Caco-2 (cell line): ENCODE measurements around the gene PTPRN2. TPM values are rescaled to one million over a fixed set of nuclear protein-coding genes. Genes with fewer than 3 reads are reported as not detected.

Experiments used
- BruUV-seq: library from RNA; stranded (reverse); fragments of 400-500 nt; replicated peaks from 2 replicates; lab custom pipeline; 2021; lab: Mats Ljungman, UMichigan
- CTCF ChIA-PET: fragments of 300-600 bp; sonication (Branson Sonifier 250); formaldehyde crosslinking; loops from one replicate; lab custom pipeline; 2022; ENCODE audit warnings: antibody characterized with exemption; lab: Charles Lee
- POLR2A ChIA-PET: fragments of 300-600 bp; sonication (Branson Sonifier 250); formaldehyde crosslinking; loops from one replicate; lab custom pipeline; 2022; ENCODE audit warnings: antibody characterized with exemption; lab: Charles Lee
- DNase-seq, 2 experiments: peaks; one replicate each; pipeline versions ENCODE4 v3.0.0 to v3.0.0-alpha.2; 2020 to 2022
- H3K27me3 ChIP-seq: replicated peaks from 2 replicates; pipeline ENCODE4 v1.6.0; 2011; ENCODE audit warnings: low read length; ENCODE audit not compliant: control insufficient read depth, insufficient read depth
- H3K36me3 ChIP-seq: 2 replicates; pipeline ENCODE4 v1.5.1; 2011; ENCODE audit warnings: low read length; ENCODE audit not compliant: control insufficient read depth, insufficient read depth
- H3K4me1 ChIP-seq: fragments of 250-450 bp; sonication (Bioruptor Pico); 2 replicates; pipeline ENCODE4 v1.5.1; 2020; ENCODE audit warnings: mild to moderate bottlenecking
- H3K4me3 ChIP-seq: 2 replicates; pipeline ENCODE4 v1.5.1; 2011; ENCODE audit warnings: low read depth, mild to moderate bottlenecking, control low read depth, low read length
- H3K9me3 ChIP-seq: fragments of 250-450 bp; sonication (Bioruptor Pico); 2 replicates; pipeline ENCODE4 v1.5.1; 2020; ENCODE audit warnings: mild to moderate bottlenecking, moderate library complexity
- H3K27ac Mint-ChIP-seq: one replicate; pipeline ENCODE4 v1.8.0; 2022; ENCODE audit warnings: mixed read lengths; ENCODE audit not compliant: unreplicated experiment
- H3K27me3 Mint-ChIP-seq: one replicate; pipeline ENCODE4 v1.8.0; 2022; ENCODE audit warnings: mixed read lengths; ENCODE audit not compliant: insufficient read depth, unreplicated experiment
- H3K36me3 Mint-ChIP-seq: one replicate; pipeline ENCODE4 v1.8.0; 2022; ENCODE audit warnings: mild to moderate bottlenecking, mixed read lengths; ENCODE audit not compliant: insufficient read depth, unreplicated experiment
- H3K4me1 Mint-ChIP-seq: one replicate; pipeline ENCODE4 v1.8.0; 2022; ENCODE audit warnings: low read depth, mixed read lengths; ENCODE audit not compliant: unreplicated experiment
- H3K4me3 Mint-ChIP-seq: one replicate; pipeline ENCODE4 v1.8.0; 2022; ENCODE audit warnings: mild to moderate bottlenecking, moderate library complexity, mixed read lengths; ENCODE audit not compliant: unreplicated experiment
- H3K9me3 Mint-ChIP-seq: one replicate; pipeline ENCODE4 v1.8.0; 2022; ENCODE audit warnings: mixed read lengths; ENCODE audit not compliant: unreplicated experiment
- intact Hi-C: fragments of 100-400 bp; cut with micrococcal nuclease; formaldehyde crosslinking; loops from one replicate; pipeline ENCODE4 v1.10.0; 2022; ENCODE audit not compliant: unreplicated experiment
- total RNA-seq: library from RNA; stranded (reverse); gene quantifications from 2 replicates; pipeline ENCODE4 v1.2.3, GENCODE V29; 2022
- TF ChIP-seq, protein P1 (sequence below), 2 experiments: fragments of 200-600 bp in 1 of 2; IDR thresholded peaks; 1 replicate in 1 of 2; 2 replicates in 1 of 2; pipeline versions ENCODE4 v1.5.1 to v1.8.0; 2011 to 2022; ENCODE audit warnings: antibody characterized with exemption in 1 of 2, control low read depth in 1 of 2, inconsistent platforms in 1 of 2, low read depth in 1 of 2, low read length in 1 of 2, mild to moderate bottlenecking in 1 of 2, moderate library complexity in 1 of 2; ENCODE audit not compliant: insufficient read depth in 1 of 2, severe bottlenecking in 1 of 2, unreplicated experiment in 1 of 2

Gene PTPRN2
- total RNA-seq, 1 experiment from 2014 or later, result 1.4 TPM

DNA sequence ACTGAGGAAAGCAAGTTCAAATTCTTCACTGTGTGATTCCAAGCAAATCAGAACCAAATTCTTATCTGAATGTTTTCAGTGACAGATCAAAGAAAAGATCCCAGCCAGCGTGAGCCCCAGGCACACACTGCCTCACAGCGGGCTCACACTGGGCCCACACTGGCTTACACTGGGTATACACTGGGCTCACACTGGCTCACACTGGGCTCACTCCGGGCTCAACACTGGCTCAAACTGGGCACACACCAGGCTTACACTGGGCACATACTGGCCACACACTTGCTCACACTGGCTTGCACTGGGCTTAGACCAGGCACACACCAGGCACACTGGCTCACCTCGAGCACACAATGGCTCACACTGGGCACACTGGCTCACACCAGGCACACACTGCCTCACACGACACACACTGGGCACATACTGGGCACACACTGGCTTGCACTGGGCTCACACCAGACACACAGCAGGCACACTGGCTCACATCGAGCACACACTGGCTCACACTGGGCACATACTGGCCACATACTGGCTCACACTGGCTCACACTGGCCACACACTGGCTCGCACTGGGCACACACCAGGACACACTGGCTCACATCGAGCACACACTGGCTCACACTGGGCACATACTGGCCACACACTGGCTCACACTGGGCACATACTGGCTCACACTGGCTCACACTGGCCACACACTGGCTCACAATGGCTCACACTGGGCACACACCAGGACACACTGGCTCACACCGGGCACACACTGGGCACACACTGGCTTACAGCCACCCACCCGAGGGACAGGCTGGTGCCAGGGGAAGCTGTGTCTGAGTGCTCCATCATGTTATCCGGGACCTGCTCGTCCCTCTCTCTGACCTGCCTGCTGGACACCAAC is 156.3 kb downstream of the PTPRN2 start:
- DNase-seq, result peak in 1 of 2 experiments; percentile 19
- Mint-ChIP-seq H3K27me3 (no peaks in the 10 kb centered on the region), H3K27ac (peak overlapping the region; percentile 94), H3K36me3 (peaks cover 11% of the 10 kb centered on the region), H3K4me1 (peaks cover 7% of the 10 kb centered on the region), H3K4me3 (peak overlapping the region; percentile 75), H3K9me3 (no peaks in the 10 kb centered on the region)
- BruUV-seq, result no TSS peak
- intact Hi-C loops, result loop anchor here (5.0 kb wide), 1 partner anchor 156 kb away; the partner anchor contains the start of gene PTPRN2
- H3K4me1 ChIP-seq, result peaks cover 12% of the 10 kb centered on the region; the same call in 1 of the 2 replicates
- no peak overlapping the region for H3K4me3 ChIP-seq
- TF ChIP-seq, protein P1, sequence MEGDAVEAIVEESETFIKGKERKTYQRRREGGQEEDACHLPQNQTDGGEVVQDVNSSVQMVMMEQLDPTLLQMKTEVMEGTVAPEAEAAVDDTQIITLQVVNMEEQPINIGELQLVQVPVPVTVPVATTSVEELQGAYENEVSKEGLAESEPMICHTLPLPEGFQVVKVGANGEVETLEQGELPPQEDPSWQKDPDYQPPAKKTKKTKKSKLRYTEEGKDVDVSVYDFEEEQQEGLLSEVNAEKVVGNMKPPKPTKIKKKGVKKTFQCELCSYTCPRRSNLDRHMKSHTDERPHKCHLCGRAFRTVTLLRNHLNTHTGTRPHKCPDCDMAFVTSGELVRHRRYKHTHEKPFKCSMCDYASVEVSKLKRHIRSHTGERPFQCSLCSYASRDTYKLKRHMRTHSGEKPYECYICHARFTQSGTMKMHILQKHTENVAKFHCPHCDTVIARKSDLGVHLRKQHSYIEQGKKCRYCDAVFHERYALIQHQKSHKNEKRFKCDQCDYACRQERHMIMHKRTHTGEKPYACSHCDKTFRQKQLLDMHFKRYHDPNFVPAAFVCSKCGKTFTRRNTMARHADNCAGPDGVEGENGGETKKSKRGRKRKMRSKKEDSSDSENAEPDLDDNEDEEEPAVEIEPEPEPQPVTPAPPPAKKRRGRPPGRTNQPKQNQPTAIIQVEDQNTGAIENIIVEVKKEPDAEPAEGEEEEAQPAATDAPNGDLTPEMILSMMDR (IDR thresholded peaks at IDR 0.05; ENCODE audit: insufficient read depth in 1 of 2, low read depth in 1 of 2, low read length in 1 of 2, severe bottlenecking in 1 of 2, unreplicated experiment in 1 of 2), result no peak
- POLR2A ChIA-PET, result interaction anchor here (0.5 kb wide), 1 partner anchor 26 kb away, joined by 8 read pairs; no protein-coding TSS in a partner anchor
- CTCF ChIA-PET, result no interaction called here
- no peaks in the 10 kb centered on the region for H3K27me3 ChIP-seq
- no peaks in the 10 kb centered on the region for H3K9me3 ChIP-seq
- H3K36me3 ChIP-seq, result no peaks in the 10 kb centered on the region

DNA sequence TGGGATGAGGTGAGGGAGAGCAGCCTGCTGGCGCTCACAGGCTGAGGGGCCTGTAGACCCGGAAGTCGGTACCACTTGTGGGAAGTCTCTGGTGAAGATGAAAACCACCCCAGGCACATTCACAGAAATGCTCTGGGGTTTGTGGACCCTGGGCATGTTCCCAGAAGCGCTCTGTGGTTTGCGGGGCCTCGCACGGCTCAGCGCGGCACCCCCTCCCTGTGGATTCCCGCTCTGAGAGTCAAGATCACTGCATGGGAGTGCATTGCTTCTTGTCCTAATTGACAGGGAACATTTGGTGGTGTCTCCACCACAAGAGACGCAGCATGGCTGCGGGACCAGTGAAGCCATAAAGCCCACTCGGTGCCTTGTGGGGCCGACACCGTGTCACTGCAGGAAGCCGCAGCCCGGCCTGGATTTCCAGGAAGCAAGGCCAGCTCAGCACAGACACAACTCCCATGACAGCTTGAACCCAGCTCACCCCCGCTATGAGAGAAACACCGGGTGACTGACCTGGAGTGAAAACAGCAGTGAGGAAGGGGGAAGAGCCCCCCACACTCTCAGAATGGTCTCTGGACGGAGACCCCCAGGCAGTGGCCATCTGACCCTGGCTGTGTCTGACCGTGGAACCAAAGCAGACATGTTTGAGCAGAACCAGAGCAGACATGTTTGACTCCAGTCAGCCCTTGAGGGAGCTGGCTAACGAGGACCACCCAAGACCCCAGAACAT is 157.2 kb downstream of the PTPRN2 start:
- Mint-ChIP-seq H3K27me3 (no peaks in the 10 kb centered on the region), H3K4me1 (peaks cover 7% of the 10 kb centered on the region)

More for the DNA sequence above, 157.2 kb downstream of the PTPRN2 start:
- peaks cover 11% of the 10 kb centered on the region for H3K36me3 Mint-ChIP-seq
- BruUV-seq, result no TSS peak
- H3K27ac Mint-ChIP-seq, result no peak overlapping the region
- no peak overlapping the region for H3K4me3 Mint-ChIP-seq
- TF ChIP-seq, protein P1 (IDR thresholded peaks at IDR 0.05; ENCODE audit: insufficient read depth in 1 of 2, low read depth in 1 of 2, low read length in 1 of 2, severe bottlenecking in 1 of 2, unreplicated experiment in 1 of 2), result no peak
- Histone ChIP-seq H3K4me3 (no peak overlapping the region), H3K27me3 (no peaks in the 10 kb centered on the region), H3K36me3 (no peaks in the 10 kb centered on the region), H3K9me3 (no peaks in the 10 kb centered on the region), H3K4me1 (peaks cover 12% of the 10 kb centered on the region; the same call in 1 of the 2 replicates)
- H3K9me3 Mint-ChIP-seq, result no peaks in the 10 kb centered on the region
- ChIA-PET CTCF (no interaction called here), POLR2A (interaction anchor here (0.5 kb wide), 1 partner anchor 25 kb away, joined by 8 read pairs; no protein-coding TSS in a partner anchor)
- intact Hi-C loops, result loop anchor here (5.0 kb wide), 1 partner anchor 157 kb away; the partner anchor contains the start of gene PTPRN2
- DNase-seq, result peak in 1 of 2 experiments; percentile 18
